Brain microvascular endothelial cell (primary cell): ENCODE data around the gene TSPAN11.

ENCODE experiments used
- DNase-seq: peaks from one replicate; pipeline ENCODE4 v3.0.0-alpha.2; 2020
- H3K27ac ChIP-seq: fragments of 250-450 bp; sonication (Bioruptor Pico); 2 replicates; pipeline ENCODE4 v1.5.1; 2020; ENCODE audit warnings: mild to moderate bottlenecking, moderate library complexity
- H3K27me3 ChIP-seq: fragments of 250-450 bp; sonication (Bioruptor Pico); replicated peaks from 2 replicates; pipeline ENCODE4 v1.5.1; 2020; ENCODE audit warnings: mild to moderate bottlenecking
- H3K36me3 ChIP-seq: fragments of 250-450 bp; sonication (Bioruptor Pico); replicated peaks from 2 replicates; pipeline ENCODE4 v1.5.1; 2020; ENCODE audit warnings: mild to moderate bottlenecking
- H3K4me3 ChIP-seq: 2 replicates; pipeline ENCODE4 v1.5.1; 2011; ENCODE audit warnings: low read depth, mild to moderate bottlenecking, control low read depth, low read length, moderate library complexity
- in situ Hi-C: cut with HindIII; loops from 2 replicates; pipeline ENCODE4 v1.10.0; 2017; ENCODE audit warnings: low sequenced_read_pairs, low pct_ligation_motif_present
- TF ChIP-seq, protein P1 (sequence below): IDR thresholded peaks from 2 replicates; pipeline ENCODE4 v1.5.1; 2011; ENCODE audit warnings: low read depth, mild to moderate bottlenecking, moderate library complexity, low read length, control low read depth, inconsistent platforms; ENCODE audit errors: missing control alignments

Gene TSPAN11

DNA sequence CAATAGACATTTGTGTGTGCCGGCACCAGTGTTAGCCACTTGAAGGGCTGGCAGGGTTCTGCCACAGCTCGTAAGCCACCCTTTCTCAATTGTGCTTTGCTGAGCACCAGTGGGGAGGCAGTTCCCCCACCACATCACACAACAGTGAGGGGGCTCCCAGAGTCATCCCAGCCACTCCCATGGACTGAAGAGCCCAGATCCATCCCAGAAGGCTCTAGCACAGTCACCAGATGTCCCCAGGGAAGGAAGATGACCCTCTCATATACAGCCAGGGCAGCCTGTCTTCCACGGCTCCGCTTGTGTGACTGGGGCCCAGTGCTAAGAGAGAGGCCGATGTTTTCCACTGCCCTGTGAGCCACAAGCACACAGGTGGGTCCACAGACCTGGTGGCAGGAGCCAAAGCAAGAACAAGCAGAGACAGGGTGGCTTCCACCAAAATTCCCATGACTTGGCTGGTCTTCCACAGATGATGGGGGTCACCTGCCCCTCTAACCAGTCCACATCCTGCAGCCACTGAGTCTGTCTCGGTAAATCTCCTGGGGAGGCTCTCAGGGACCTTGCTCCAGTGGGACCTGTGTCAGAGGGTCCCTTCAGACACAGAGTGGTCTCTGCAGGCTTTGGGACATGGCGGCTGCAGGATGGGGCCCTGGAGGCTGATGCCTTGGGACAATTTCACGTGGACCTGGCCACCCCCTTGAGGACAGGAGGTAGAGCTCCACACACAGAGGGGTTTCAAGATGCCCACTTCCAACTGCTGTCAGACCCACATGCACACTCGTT, 75.2 kb downstream of the TSPAN11 start:
- H3K36me3 ChIP-seq: no peaks in the 10 kb centered on the region
- H3K4me3 ChIP-seq: no peak overlapping the region
- TF ChIP-seq, protein P1, sequence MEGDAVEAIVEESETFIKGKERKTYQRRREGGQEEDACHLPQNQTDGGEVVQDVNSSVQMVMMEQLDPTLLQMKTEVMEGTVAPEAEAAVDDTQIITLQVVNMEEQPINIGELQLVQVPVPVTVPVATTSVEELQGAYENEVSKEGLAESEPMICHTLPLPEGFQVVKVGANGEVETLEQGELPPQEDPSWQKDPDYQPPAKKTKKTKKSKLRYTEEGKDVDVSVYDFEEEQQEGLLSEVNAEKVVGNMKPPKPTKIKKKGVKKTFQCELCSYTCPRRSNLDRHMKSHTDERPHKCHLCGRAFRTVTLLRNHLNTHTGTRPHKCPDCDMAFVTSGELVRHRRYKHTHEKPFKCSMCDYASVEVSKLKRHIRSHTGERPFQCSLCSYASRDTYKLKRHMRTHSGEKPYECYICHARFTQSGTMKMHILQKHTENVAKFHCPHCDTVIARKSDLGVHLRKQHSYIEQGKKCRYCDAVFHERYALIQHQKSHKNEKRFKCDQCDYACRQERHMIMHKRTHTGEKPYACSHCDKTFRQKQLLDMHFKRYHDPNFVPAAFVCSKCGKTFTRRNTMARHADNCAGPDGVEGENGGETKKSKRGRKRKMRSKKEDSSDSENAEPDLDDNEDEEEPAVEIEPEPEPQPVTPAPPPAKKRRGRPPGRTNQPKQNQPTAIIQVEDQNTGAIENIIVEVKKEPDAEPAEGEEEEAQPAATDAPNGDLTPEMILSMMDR: no peak
- no peak overlapping the region for H3K27ac ChIP-seq
- in situ Hi-C loops: no loop called here
- no peaks in the 10 kb centered on the region for H3K27me3 ChIP-seq
- DNase-seq: no peak

DNA sequence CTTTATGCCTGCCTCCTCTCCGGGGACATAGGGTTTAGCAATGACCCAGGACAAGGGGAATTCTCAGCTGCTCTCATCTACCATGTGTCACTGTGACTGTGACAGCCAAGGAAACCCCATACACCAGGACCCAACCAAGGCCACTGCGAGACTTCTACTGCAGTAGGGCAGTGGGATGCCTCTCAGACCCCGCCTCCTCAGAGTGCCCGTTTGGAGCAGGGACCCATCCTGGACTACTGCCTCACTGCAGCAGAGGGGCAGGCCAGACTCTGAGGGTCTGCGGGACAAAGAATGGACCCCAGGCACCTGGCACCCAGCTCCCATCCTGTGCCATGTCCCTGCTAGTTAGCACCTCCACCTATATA, 75.8 kb downstream of the TSPAN11 start:
- no peaks in the 10 kb centered on the region for H3K36me3 ChIP-seq
- in situ Hi-C loops: no loop called here
- no peak for DNase-seq
- H3K27me3 ChIP-seq: no peaks in the 10 kb centered on the region
- no peak overlapping the region for H3K27ac ChIP-seq
- no peak overlapping the region for H3K4me3 ChIP-seq
- TF ChIP-seq, protein P1: no peak

DNA sequence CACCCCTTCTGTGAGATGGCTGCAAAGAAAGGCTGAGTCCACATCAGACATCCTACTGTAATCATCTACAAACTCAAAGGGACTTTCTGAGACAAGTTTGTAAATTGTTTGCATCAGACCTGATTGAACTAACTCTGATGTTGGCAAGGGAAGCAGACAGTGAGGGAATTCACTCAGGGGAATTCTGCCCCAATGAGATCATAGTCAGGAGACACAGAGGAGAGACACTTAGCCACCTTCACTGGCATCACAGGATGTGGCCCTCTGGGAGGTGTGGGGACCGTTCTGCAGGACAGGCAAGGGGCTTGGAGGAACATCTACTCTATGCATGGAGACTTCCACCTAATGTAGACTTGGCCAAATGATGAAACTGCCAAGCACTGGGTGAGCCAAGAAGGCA, 76.5 kb downstream of the TSPAN11 start:
- TF ChIP-seq, protein P1: no peak
- no peaks in the 10 kb centered on the region for H3K36me3 ChIP-seq
- H3K27me3 ChIP-seq: no peaks in the 10 kb centered on the region
- no peak overlapping the region for H3K4me3 ChIP-seq
- no peak overlapping the region for H3K27ac ChIP-seq
- no peak for DNase-seq
- in situ Hi-C loops: no loop called here

DNA sequence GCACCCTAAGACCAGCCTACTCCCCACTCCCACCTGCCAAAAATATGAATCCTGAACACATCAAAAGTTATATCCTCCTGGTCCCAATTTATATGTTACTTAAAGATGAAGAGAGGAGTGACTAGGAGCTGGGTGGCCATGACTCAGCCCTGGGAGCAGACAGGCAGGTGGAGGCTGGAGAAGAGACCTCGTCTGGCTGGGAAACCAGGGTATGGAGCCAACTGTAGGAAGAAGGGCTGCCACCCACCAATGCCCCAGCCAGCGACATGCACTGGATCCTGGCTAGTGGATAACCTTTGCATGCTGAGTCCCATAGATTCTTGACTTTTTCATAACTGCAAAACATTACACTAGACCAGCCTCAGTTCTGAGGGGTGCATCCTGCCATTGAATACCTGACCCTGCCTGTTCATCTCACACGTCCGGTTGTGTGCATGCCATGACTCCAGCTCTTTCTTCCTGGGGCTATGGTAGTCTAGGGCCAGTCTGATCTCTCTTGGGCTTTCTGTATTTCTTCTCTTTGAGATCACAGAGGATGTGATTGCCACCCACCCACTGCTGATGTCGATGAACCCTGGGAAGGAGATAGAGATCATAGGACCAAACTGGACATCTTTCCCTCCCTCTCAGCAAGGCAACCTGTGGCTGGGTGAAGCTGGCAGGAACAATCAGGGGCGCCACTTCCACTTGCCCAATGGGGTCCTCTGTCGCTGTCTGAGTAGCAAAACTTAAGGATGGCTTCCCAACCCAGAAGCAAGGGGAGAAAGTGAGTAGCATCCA, 77.5 kb downstream of the TSPAN11 start:
- in situ Hi-C loops: no loop called here
- Histone ChIP-seq H3K36me3 (no peaks in the 10 kb centered on the region), H3K27ac (no peak overlapping the region), H3K4me3 (no peak overlapping the region), H3K27me3 (no peaks in the 10 kb centered on the region)
- TF ChIP-seq, protein P1: no peak
- no peak for DNase-seq

DNA sequence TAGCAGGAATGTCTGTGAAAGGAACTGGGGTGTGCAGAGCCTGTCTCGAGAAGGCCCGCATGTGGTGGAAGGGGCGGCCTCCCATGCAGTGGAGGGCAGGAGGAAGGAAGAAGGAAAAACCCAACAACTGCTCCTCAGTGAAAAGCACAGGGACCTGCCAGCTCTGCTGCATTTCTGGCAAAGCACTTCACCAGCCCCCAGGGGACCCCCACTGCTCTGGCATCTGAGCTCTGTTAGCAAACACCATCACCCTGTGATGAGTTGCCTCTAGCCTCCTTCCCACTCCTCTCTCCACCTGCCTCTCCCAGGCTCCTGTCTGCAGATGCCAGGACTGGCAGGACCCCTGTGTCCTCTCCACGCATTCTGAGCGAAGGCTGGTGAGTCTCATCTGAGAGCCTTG, 78.1 kb downstream of the TSPAN11 start:
- Histone ChIP-seq H3K27me3 (no peaks in the 10 kb centered on the region), H3K4me3 (no peak overlapping the region), H3K36me3 (no peaks in the 10 kb centered on the region), H3K27ac (no peak overlapping the region)
- in situ Hi-C loops: no loop called here
- TF ChIP-seq, protein P1: no peak
- no peak for DNase-seq
